ENCODE results near the gene ACAN.
A peak's percentile ranks its signal among the peaks of the same experiment; 100 is the strongest.
"Not testable (repeated sequence)": the region's sequence is repeated elsewhere in the genome, so short reads cannot be mapped to it uniquely, and the experiment has no call there.

ACAN gene

DNA sequence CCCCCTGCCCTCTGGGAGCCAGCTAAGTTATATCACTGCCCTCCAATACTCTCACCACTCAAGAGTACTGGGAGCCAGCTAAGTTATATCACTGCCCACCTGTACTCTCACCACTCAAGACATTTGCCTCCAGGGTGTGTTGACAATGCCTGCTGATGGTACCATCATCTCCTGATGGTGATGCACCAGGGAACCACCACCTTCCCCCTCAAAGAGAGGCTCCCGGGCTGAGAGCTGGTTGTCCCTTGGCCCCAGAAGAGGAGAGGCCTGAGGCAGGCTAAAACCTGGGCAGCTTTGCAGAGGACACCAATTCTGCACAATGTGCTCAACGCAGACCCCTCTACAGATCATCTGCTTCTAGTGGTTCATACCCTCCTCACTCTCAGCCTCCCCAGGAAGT lies 99.6 kb downstream of the ACAN start:
- no peak for DNase-seq (ENCODE audit: low spot score)

DNA sequence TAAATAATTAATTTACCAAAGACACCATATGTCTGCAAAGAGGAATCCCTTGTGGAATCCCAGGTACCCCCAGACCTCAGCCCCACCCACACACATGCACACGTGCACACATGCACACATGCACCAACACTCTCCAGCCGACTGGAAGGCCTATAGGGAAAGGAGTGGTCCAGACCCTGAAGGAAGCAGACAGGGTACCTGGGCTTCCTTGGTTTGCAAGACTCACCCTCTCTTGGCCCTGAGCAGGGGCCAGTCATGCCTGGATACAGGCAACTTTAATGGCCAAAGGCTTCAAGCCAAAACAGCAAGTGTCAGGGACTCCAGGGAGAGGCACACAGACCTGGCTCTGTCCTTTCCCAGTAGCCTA lies 101.0 kb downstream of the ACAN start:
- DNase-seq (ENCODE audit: low spot score), result no peak

DNA sequence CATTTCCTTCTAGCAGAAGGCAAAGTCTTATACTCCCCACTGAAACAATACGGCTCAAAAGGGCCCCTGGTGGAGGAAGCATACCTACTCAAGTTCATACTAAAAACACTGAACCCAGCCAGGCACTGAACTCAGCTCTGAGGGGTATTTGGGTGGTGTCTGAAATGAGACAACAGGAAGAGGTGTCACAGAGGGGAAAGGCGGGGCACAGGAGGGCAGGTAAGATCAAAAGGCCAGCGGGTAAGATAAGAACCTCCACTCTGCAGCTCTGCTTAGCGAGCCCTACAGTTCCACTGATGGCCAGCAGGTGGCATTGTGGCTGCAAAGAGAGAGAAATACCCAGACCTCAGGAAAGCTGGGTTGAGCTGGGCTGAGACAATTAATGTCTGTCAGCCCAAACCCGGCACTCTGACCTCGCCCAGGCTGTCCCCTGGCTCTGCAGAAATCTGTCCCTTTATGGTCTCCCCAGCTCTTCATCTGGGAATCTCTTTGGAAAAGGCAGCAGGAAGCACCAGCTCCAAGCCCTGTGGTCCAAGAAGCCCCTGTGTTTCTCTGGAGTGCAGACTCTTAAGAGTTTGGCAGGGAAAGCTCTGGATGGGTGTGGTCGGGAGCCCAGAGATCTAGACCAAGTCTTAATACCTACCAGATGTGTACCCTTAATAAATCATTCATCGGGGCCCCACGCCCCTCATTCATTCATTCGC lies 101.5 kb downstream of the ACAN start:
- DNase-seq (ENCODE audit: low spot score), result peak; percentile 78

DNA sequence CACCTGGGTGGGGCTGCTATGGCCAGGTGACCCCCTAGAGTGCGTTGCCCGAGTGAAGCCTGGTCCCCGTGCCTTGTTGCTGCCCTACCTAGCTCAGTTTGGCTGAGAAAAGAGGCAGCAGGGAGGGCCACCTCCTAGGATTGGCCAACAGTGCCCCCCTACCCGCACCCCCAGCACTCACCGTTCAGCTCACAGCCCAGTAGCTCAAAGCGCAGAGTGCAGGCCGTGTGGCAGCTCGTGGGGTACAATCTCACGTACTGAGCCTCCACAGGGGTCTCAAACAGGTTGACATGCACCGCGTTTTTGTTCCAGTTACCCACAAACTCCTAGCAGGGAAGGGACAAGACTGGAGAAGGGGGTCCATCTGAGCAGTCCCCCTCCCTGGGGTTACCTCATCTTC lies 102.3 kb downstream of the ACAN start:
- DNase-seq (ENCODE audit: low spot score), result peak; percentile 1

DNA sequence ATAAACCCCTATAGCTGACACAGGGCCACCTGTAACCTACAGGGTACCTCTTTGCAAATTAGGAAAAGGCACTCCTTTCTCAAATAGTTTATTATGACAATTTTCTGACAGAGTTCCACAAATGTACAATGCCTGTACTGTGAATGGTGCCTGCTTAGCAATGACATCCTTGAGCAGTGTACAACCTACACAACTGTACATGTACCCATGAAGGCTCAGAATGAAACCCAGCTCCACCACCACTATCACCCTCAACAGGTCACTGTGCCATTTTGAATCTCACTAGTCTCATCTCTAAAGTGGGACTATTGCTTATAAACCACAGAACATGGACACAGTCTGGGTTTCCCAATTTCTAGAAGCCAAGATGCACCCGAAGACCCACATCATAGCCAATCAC lies 102.9 kb downstream of the ACAN start:
- DNase-seq (ENCODE audit: low spot score), result no peak

DNA sequence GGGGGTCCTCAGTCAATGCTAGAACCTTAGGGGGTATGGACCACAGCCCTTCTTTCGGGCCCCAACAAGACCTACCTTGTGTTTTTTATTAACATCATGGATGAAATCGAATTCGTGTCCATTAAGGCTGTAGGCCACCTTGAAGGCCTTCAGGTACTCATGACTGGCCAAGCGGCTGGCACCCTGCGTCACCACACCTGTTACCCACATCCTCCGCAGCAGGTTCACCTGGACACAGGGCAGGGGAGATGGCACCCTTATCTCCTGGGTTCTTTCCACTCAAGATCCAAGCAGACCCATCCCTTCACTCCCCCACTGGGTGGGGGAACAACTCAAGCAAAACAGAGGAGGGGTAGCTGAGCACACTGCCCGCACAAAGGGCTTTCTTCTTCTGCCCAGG lies 103.3 kb downstream of the ACAN start:
- DNase-seq (ENCODE audit: low spot score), result no peak

DNA sequence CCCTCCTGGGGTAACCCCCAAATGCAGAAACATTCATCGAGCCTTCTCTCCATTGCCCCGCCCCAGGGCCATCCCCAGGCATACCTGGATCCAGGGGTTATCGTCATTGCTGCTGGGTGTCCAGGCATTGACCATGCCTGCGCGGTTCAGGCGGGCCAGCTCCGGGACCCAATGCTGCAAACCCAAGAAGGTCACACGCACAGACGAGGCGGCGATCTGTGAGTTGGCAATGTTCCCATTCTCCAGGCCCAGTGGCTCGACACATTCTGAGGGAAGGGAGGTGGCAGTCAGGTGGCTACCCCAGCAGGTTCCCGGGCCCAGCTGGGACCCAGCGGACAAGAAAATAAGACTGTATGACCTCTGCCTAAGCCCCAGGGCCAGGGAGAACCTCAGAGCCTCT lies 103.9 kb downstream of the ACAN start:
- DNase-seq (ENCODE audit: low spot score), result no peak

DNA sequence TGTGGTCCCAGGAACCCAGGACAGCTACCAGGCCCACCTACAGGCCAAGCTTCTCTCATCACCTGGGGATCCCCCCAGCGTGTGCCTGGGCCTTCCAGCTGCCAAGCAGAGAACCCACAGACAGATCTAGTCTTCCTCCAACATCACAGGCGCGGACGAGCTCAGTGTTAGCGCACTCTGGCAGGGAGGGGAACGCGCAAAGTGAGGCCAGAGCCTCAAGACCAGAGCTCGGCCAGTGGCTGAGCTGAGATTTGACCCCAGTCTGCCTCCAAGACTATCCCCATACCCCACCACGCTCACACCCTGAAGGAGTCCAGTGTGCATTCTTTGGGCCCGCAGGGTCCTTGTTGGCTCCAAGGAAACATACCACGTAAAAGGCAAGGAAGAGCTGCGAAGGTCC lies 104.9 kb downstream of the ACAN start:
- DNase-seq (ENCODE audit: low spot score), result no peak

DNA sequence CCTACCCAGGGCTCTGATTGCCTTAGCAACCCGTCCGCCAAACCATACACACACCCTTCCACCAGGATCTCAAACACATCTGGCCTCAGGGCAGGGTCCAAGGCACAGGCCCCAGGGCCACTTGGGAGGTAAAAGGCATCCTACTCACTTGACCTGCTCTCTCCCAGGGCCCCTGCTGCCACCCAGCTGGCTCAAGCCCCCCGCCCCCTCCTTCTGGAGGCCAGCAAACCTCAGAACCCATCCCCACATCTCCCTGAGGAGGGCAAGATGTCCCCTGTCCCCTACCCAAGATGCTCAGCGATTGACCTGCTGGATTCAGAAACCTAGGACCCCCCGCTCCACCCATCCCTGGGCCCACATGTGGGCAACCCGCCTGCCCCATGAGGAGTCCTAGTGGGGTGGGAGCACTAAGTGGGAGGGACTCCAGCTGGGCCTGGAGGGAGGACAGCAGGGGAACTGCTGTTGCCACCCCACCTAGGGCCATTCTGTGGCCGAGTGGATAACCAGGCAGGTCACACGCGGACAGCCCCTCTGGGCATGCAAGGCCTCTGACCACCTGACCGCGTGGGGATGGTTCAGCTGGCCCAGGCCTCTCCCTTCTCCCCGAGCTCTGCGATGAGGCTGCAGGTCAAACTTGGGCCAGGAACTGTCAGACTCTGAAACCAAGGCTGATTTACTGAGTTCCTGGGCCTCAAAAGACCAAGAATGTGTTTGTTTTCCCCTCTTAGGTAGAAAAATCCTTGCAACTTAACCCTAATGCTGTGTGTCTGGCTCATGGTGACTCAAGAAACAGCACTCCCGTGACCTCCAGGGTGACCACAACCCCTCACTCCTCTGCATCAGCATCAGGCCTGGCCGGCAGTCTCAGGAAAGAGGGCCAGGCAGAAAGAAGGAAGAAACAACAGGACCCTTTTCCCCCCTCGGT lies 105.7 kb downstream of the ACAN start:
- peak; percentile 71 for DNase-seq (ENCODE audit: low spot score)

DNA sequence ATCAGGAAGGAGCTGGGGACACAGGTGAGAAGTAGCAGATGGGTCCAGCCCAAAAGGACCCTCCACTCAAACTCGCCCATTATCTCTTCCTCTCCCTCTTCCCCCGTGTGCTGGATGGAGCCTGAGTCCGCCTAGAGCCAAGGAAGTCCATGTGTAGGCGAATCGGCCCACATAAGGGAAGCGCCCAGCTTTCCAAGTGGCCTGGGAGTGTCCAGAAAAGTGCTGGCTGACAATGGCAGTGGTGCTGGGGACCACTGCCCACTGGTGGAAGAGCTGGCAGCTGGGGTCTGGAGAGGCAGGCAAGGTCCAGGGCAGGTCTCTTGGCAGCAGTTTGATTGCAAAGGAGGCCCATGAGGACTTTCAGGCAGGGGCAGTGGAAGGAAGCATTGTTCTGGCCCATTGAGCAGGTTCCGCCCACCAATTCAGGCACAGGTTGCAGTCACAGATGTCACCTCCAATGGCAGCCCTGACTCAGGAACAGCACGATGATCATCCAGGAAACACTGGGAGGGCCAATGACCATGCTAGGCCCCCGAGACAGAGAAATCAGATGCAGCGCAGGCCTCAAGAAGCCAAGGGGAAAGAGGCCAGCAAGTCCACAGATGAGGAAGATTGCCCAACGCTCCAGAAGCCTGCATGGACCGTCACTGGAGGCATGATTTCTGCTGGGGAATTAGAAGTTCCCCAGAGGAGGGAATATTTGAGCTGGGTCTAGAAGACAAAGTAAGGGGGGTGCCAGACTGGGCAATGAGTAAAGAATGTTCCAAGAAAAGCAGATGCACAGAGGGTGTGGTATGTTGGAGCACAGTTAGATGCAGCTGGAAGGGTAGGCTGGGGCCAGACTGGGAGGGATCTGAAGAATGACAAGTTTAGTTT lies 107.0 kb downstream of the ACAN start:
- DNase-seq (ENCODE audit: low spot score), result peak; percentile 14

DNA sequence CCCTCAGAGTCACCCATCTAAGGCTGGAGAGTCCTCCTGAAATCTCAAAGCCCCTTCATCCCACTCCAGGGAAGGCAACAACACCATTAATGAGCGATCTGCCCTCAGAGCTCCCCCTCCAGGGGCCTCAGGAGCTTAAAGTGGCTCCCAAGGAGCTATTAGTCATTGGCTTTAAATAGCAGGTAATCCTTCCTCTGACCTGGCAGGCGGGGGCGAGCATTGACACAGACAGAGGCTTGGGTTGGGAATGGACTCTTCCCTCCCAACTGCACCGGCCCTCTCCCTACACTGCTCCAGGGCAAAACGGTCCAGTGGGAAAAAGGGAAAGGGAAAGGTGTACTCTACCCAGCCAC lies 108.5 kb downstream of the ACAN start:
- peak; percentile 40 for DNase-seq (ENCODE audit: low spot score)

DNA sequence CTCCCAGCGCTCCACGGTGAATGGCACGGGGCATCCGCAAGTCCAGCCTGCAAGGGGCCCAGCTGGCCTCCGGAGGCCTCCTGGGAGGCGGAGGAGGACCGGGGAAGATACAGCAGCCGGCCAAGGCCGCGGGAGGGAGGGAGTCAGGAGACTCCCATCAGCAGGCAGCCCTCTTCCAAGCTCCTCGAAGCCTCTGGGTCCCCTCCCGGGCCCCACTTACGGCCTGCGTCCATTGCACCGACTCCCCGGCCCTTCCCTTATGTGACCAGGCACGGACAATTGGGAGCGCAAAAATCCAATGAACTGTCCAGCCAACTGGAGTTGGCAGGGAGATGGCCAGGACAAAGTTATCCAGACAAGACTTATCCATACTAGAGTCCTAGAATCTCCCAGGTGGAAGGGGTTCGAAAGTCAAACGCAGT lies 109.3 kb downstream of the ACAN start:
- DNase-seq (ENCODE audit: low spot score), result peak; percentile 73

DNA sequence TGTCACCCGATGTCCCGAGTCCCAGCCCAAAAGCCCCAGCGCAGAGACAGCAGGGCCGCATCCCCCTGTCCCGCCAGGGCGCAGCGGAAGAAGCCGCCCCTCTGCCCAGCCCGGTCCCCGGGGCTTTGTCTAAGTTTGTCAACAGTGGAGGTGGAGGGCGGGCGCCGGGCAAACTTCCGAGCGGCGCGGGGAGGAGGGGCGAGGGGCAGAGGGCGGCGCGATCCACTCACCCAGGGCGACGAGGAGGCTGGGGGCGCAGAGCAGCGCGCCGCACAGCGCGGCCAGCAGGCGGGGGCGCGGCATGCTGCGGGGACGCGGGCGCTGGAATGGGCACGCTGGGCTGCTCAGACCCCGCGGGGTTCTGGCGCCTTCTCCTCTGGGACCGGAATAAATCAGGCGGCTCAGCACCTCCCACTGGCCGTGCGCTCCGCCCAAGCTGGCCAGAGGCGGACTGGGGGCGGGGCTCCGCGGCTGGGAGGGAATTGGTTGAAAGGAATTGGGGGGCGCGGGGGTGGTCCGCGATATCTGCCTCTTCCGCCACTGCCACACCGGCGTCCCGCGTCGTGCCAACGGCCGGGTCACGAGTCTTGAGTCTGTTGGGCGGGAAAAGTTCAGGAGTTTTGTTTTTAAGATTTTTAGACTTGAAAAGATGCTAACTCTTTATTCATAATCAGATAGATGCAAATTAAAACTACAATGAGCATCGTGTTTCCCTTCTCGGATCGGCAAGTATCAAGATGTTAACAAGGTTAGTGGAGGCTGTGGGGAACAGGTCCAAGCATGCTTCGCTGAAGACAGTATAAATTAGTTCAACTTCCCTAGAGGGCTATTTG lies 110.0 kb downstream of the ACAN start, which contains the start of gene MFGE8:
MFGE8 (minus strand) TSS at position 363 of the 833 bp plus-strand sequence; CDS start at position 303, 60 bp downstream.
- DNase-seq (ENCODE audit: low spot score), result peak; percentile 81

DNA sequence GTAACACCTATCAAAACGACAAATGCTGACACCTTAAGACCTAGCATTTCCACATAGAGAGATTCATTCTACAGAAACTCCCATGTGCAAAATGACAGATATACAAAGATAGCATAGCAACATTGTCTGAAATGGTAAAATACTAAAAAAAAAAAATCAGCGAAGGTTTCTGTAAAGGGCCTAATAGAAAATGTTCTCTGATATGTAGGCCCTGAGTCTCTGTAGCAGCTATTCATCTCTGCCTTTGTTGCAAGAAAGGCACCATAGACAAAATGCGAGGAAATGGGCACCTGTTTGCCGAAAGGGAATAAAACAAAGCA lies 110.6 kb downstream of the ACAN start:
- no peak for DNase-seq (ENCODE audit: low spot score)

DNA sequence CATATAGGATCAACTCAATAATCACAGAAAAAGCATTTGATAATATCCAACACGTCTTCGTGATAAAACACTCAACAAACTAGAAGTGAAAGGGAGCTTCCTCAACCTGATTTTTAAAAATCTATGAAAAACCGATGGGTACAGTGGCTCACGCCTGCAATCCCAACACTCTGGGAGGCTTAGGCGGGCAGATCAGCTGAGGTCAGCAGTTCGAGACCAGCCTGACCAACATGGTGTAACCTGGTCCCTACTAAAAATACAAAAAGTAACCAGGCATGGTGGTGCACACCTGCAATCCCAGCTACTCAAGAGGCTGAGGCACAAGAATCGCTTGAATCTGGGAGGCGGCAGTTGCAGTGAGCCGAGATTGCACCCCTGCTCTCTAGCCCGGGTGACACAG lies 112.1 kb downstream of the ACAN start:
- DNase-seq (ENCODE audit: low spot score), result no peak

DNA sequence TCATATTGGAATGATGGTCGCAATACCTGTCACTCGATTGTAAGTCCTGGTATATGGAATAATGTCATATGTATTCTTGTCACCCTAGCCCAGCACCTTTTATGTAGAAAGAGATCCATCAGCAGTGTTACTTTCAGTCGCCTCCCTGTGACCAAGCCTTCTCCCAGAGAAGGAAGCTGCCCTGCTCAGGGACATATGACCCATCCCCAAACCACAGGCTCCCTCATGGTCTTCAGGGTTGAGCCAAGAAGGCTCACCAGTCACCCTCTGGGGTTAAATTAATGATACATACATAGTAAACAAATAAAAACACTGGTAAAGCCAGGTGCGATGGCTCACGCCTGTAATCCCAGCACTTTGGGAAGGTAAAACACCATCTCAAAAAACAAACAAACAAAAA lies 114.5 kb downstream of the ACAN start:
- DNase-seq (ENCODE audit: low spot score), result no peak

DNA sequence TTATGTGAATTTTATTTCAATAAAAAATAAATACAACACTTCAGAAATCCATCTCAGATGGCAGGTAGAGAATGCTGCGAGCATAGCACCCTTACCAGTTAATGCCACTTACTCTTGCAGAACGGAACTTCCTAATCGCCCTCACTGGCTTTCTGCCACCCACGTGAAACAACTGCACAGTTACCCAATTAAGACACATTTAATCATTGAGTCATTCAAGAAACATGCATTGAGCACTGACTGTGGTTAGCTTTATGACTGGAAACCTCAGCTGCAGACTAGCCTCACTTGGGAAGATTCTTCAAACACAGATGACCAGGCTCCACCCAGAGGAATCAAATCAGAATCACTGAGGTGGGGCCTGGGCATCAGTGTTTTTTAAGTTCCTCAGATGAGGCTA lies 115.5 kb downstream of the ACAN start:
- peak; percentile 81 for DNase-seq (ENCODE audit: low spot score)

DNA sequence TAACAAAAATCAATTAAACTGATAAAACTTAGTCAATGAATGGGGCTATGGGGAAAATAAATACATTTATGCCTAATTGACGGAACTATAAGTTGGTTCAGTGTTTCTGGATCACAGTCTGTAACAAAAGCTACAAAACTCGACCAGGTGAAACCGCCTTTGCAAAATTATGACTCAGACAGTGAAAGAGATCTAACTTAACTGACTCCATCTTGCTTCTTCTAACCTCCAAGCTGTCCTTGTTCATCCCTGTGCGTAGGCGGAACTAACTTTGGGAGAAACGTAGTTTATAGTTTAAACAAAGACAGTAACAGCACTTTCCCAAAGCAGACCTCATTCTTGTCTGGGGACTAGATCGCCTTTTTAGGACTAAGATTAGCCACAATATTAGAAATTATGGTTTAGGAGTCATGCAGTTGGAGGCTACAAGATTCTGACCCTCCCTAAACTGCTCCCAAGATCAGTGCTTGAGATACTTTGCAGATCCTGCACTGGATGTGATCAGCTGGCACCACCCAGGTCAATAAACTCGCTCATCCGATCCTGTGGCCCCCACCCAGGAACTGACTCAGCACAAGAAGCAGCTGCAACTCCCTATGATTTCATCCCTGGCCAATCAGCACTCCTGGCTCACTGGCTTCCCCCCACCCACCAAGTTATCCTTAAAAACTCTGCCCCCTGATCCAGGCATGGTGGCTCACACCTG lies 117.1 kb downstream of the ACAN start:
- no peak for DNase-seq (ENCODE audit: low spot score)

DNA sequence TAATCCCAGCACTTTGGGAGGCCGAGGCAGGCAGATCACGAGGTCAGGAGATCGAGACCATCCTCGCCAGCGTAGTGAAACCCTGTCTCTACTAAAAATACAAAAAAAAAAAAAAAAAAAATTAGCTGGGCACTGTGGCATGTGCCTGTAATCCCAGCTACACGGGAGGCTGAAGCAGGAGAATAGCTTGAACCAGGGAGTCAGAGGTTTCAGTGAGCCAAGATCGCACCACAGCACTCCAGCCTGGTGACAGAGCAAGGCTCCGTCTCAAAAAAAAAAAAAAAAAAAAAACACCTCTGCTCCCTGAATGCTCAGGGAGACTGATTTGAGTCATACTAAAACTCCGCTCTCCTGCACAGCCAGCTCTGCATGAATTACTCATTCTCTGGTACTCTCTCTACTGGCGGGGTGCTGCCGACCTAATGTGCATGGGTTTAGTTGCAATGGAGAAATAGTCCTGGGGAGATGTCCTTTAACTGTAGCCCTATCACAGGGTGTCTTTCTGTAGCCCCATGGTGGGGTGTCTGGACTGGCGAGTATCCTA lies 117.7 kb downstream of the ACAN start:
- not testable (repeated sequence) for DNase-seq (ENCODE audit: low spot score)
